Endothelial cell of umbilical vein (primary cell): ENCODE data around the gene CTU2. TPM values are rescaled to one million over a fixed set of nuclear protein-coding genes. Genes with fewer than 3 reads are reported as not detected.

ENCODE experiments used
- Bru-seq: library from RNA; stranded (reverse); fragments of 400-500 nt; gene quantifications from one replicate; lab custom pipeline; 2021; lab: Mats Ljungman, UMichigan
- BruChase-seq, 2 experiments: library from RNA; stranded (reverse); fragments of 400-500 nt; gene quantifications; one replicate each; lab custom pipeline; 2021; lab: Mats Ljungman, UMichigan
- BruUV-seq: library from RNA; stranded (reverse); fragments of 400-500 nt; replicated peaks from 2 replicates; lab custom pipeline; 2021; lab: Mats Ljungman, UMichigan
- CTCF ChIA-PET: fragments of 300-600, 350-600 bp; sonication (Branson Sonifier 250); formaldehyde crosslinking; loops from one replicate; lab custom pipeline; 2021; ENCODE audit warnings: antibody characterized with exemption, inconsistent platforms; lab: Charles Lee
- POLR2A ChIA-PET: fragments of 300-600, 350-600 bp; sonication (Branson Sonifier 250); formaldehyde crosslinking; loops from one replicate; lab custom pipeline; 2021; ENCODE audit warnings: antibody characterized with exemption, inconsistent platforms; lab: Charles Lee
- DNase-seq: peaks from one replicate; pipeline ENCODE4 v3.0.0-alpha.2; 2011; ENCODE audit warnings: low read depth, low spot score
- FAIRE-seq: peaks from 2 replicates; lab custom pipeline; 2011; peaks lifted over from hg19 to GRCh38; lab: Jason Lieb, UNC
- H2AFZ ChIP-seq: 2 replicates; pipeline ENCODE4 v1.6.0; 2012; ENCODE audit warnings: low read depth, low read length, control low read depth, inconsistent platforms
- H3K27ac ChIP-seq: 2 replicates; pipeline ENCODE4 v1.5.1; 2011; ENCODE audit warnings: low read depth, mild to moderate bottlenecking, control low read depth, low read length, moderate library complexity; ENCODE audit not compliant: insufficient read depth
- H3K27me3 ChIP-seq, 2 experiments: 2 replicates each; pipeline versions ENCODE4 v1.6.0 to v1.6.1; 2011; ENCODE audit warnings: low read length in 2 of 2, mixed read lengths in 1 of 2; ENCODE audit not compliant: control insufficient read depth in 2 of 2, insufficient read depth in 2 of 2
- H3K36me3 ChIP-seq, 2 experiments: 2 replicates in 1 of 2; 3 replicates in 1 of 2; pipeline ENCODE4 v1.5.1; 2011; ENCODE audit warnings: low read length in 2 of 2, mild to moderate bottlenecking in 1 of 2, moderate library complexity in 1 of 2; ENCODE audit not compliant: control insufficient read depth in 2 of 2, insufficient read depth in 2 of 2; ENCODE audit errors: extremely low read depth in 1 of 2
- H3K4me1 ChIP-seq: 3 replicates; pipeline ENCODE4 v1.5.1; 2011; ENCODE audit warnings: mild to moderate bottlenecking, low read length; ENCODE audit not compliant: control insufficient read depth, insufficient read depth; ENCODE audit errors: extremely low read depth
- H3K4me2 ChIP-seq: 2 replicates; pipeline ENCODE4 v1.6.1; 2011; ENCODE audit warnings: low read length, control low read depth, mixed read lengths; ENCODE audit not compliant: insufficient read depth
- H3K4me3 ChIP-seq, 3 experiments: fragments of 200-600 bp in 1 of 3; sonication (generic), shearing (Covaris generic) in 1 of 3; replicated peaks in 1 of 3; 2 replicates each; pipeline ENCODE4 v1.5.1; 2011 to 2016; ENCODE audit warnings: control low read depth in 3 of 3, low read length in 3 of 3, mild to moderate bottlenecking in 2 of 3, inconsistent platforms in 1 of 3, low read depth in 1 of 3, moderate library complexity in 1 of 3; ENCODE audit not compliant: insufficient read depth in 1 of 3
- H3K79me2 ChIP-seq: 2 replicates; pipeline ENCODE4 v1.6.0; 2012; ENCODE audit warnings: low read length, inconsistent platforms; ENCODE audit not compliant: control insufficient read depth, insufficient read depth
- H3K9ac ChIP-seq: replicated peaks from 2 replicates; pipeline ENCODE3; 2011; ENCODE audit warnings: low read length, control low read depth; ENCODE audit not compliant: insufficient read depth; ENCODE audit errors: extremely low read depth
- H3K9me1 ChIP-seq: replicated peaks from 3 replicates; pipeline ENCODE4 v1.6.0; 2011; ENCODE audit warnings: mild to moderate bottlenecking, low read length; ENCODE audit not compliant: control insufficient read depth, insufficient read depth; ENCODE audit errors: extremely low read depth
- H3K9me3 ChIP-seq: replicated peaks from 2 replicates; pipeline ENCODE4 v1.5.1; 2012; ENCODE audit warnings: low read length, inconsistent platforms; ENCODE audit not compliant: control insufficient read depth, insufficient read depth
- H4K20me1 ChIP-seq: replicated peaks from 2 replicates; pipeline ENCODE3; 2011; ENCODE audit warnings: mild to moderate bottlenecking, low read length; ENCODE audit not compliant: control insufficient read depth, insufficient read depth; ENCODE audit errors: extremely low read depth
- CTCF ChIP-seq, 2 donors: IDR thresholded peaks; 1 replicate in 1 of 2; 2 replicates in 1 of 2; pipeline ENCODE4 v1.5.1; 2011; ENCODE audit warnings: low read length in 2 of 2, mild to moderate bottlenecking in 2 of 2, moderate library complexity in 2 of 2, control low read depth in 1 of 2, inconsistent platforms in 1 of 2, low read depth in 1 of 2; ENCODE audit not compliant: insufficient read depth in 1 of 2; ENCODE audit errors: extremely low read depth in 1 of 2
- EZH2 ChIP-seq: IDR thresholded peaks from 2 replicates; pipeline ENCODE4 v1.6.1; 2012; ENCODE audit warnings: borderline replicate concordance, low read depth, mild to moderate bottlenecking, moderate library complexity, low read length, inconsistent platforms; ENCODE audit not compliant: severe bottlenecking
- FOS ChIP-seq: IDR thresholded peaks from 2 replicates; pipeline ENCODE4 v1.6.1; 2011; ENCODE audit warnings: mild to moderate bottlenecking, low read length, moderate library complexity, borderline replicate concordance; ENCODE audit not compliant: insufficient read depth
- GATA2 ChIP-seq: IDR thresholded peaks from 2 replicates; pipeline ENCODE4 v1.7.0; 2011; ENCODE audit warnings: low read depth, mild to moderate bottlenecking, moderate library complexity, mixed read lengths, low read length; ENCODE audit not compliant: insufficient read length, insufficient read depth
- JUN ChIP-seq: IDR thresholded peaks from 2 replicates; pipeline ENCODE4 v1.6.1; 2011; ENCODE audit warnings: borderline replicate concordance, low read depth; ENCODE audit not compliant: insufficient read length, insufficient read depth
- MAX ChIP-seq: IDR thresholded peaks from 2 replicates; pipeline ENCODE4 v1.6.1; 2011; ENCODE audit not compliant: insufficient read depth, insufficient read length
- MYC ChIP-seq: IDR thresholded peaks from one replicate; pipeline ENCODE4 v1.6.1; 2011; ENCODE audit warnings: mild to moderate bottlenecking, low read depth, low read length
- POLR2A ChIP-seq: IDR thresholded peaks from 2 replicates; pipeline ENCODE4 v1.6.1; 2012; ENCODE audit warnings: low read depth, mild to moderate bottlenecking, control low read depth, low read length
- POLR2AphosphoS5 ChIP-seq: IDR thresholded peaks from 2 replicates; pipeline ENCODE4 v1.6.1; 2012; ENCODE audit warnings: low read depth, mild to moderate bottlenecking, control low read depth, low read length, moderate library complexity; ENCODE audit not compliant: insufficient read depth
- dilution Hi-C: fragments of 300-500 bp; cut with MboI; formaldehyde crosslinking; loops from one replicate; pipeline ENCODE4 v1.15.0; 2019; ENCODE audit warnings: low sequenced_read_pairs; ENCODE audit not compliant: extremely low pct_ligation_motif_present
- intact Hi-C: fragments of 100-400 bp; cut with micrococcal nuclease; formaldehyde crosslinking; loops from one replicate; pipeline ENCODE4 v1.10.0; 2022
- long read RNA-seq: library from polyadenylated mRNA; stranded (forward); transcript quantifications from one replicate; pipeline ENCODE4 v2.0.0, GENCODE V29; 2021
- polyA minus RNA-seq, 3 experiments: library from RNA; depleted of rRNA, polyadenylated mRNA; stranded (reverse); fragments of >200 nt; gene quantifications; 1 replicate in 1 of 3; 2 replicates in 2 of 3; pipeline ENCODE4 v1.2.3, GENCODE V29; 2011
- polyA plus RNA-seq, 4 experiments: library from polyadenylated mRNA; depleted of rRNA in 3 of 4; stranded (reverse) in 3 of 4; unstranded in 1 of 4; fragments of >200 nt; gene quantifications; 2 replicates each; pipeline versions ENCODE4 v1.2.1 to v1.2.3, GENCODE V29; 2011 to 2012; ENCODE audit warnings: missing spikeins in 1 of 4
- total RNA-seq: library from RNA; stranded (reverse); gene quantifications from 2 replicates; pipeline ENCODE4 v1.2.3, GENCODE V29; 2021

Gene CTU2
- total RNA-seq, result 33.7 and 37.5 TPM in 2 replicates
- 26.1 and 30.8 TPM in 2 replicates for polyA plus RNA-seq
- polyA plus RNA-seq (2011; cell fraction: cytosol; rRNA removed), result 14.6 and 19.2 TPM in 2 replicates
- polyA plus RNA-seq (2011; cell fraction: nucleus; rRNA removed), result 35.9 and 36.8 TPM in 2 replicates
- 19.1 and 27.5 TPM in 2 replicates for polyA plus RNA-seq (2012)
- polyA minus RNA-seq, result 11.6 and 15.6 TPM in 2 replicates
- 27.9 TPM for polyA minus RNA-seq (2011; cell fraction: cytosol; rRNA and poly(A)+ RNA removed)
- 10.3 and 15.4 TPM in 2 replicates for polyA minus RNA-seq (2011; cell fraction: nucleus; rRNA and poly(A)+ RNA removed)
- Bru-seq, nascent RNA, result percentile 47 among the genes with signal in this experiment
- percentile 68 among the genes with signal in this experiment for BruChase-seq, experiment 1, labeled RNA remaining after a 6-hour chase
- BruChase-seq, experiment 2, labeled RNA remaining after a 2-hour chase, result percentile 63 among the genes with signal in this experiment
- long read RNA-seq, transcript CTU2-202 (15 exons, 1,751 nt), result major isoform, 59 of 79 reads
- long read RNA-seq, partial matches to known transcripts, result 9 of 79 reads
- long read RNA-seq, other reads (novel, unspliced or antisense), result 8 of 79 reads

GRCh38 chr16:88706229-88706964 lies at the start of gene CTU2, which contains the start of gene RNF166:
CTU2 (plus strand) TSS chr16:88706503; CDS start chr16:88706531, 28 bp downstream.
RNF166 (minus strand) TSS chr16:88706408; CDS start chr16:88706325, 83 bp downstream.
- Histone ChIP-seq H2AFZ (peak within 1 kb of the TSS; percentile 44), H3K4me3 (peak within 1 kb of the TSS; percentile 69 to 90 (median 79)), H3K4me2 (peak within 1 kb of the TSS; percentile 91), H3K27me3 (no peaks in the 10 kb centered on the region), H3K27ac (peak within 1 kb of the TSS; percentile 45), H3K9ac (peak within 1 kb of the TSS; percentile 42), H4K20me1 (no peaks in the 10 kb centered on the region), H3K9me3 (no peaks in the 10 kb centered on the region), H3K36me3 (peaks cover 0 to 3% of the 10 kb centered on the region in 2 experiments), H3K9me1 (no peaks in the 10 kb centered on the region), H3K79me2 (peaks cover 65% of the 10 kb centered on the region), H3K4me1 (peaks cover 45% of the 10 kb centered on the region)
- ChIA-PET POLR2A (no interaction called here), CTCF (interaction anchor here (4.3 kb wide), 1 partner anchor 31 kb away, joined by 25 read pairs; no protein-coding TSS in a partner anchor)
- dilution Hi-C loops, result no loop called here
- peak; percentile 84 for DNase-seq
- BruUV-seq, result TSS peak; percentile 60
- FAIRE-seq, result peak; percentile 66
- intact Hi-C loops, result no loop called here
- TF ChIP-seq JUN (peak; percentile 50), POLR2AphosphoS5 (peak; percentile 91), MYC (peak; percentile 83), POLR2A (peak; percentile 78), CTCF (IDR thresholded peaks at IDR 0.05; ENCODE audit: extremely low read depth in 1 of 2, insufficient read depth in 1 of 2, low read depth in 1 of 2, low read length in 2 of 2) (no peak), EZH2 (no peak), GATA2 (no peak), MAX (peak; percentile 85), FOS (no peak)
